Activated CD8-positive, alpha-beta memory T cell treated with anti-CD3 and anti-CD28 coated beads for 4 hours (primary cell): Measurements from ENCODE around the gene RANBP17.
"Not testable (repeated sequence)": the region's sequence is repeated elsewhere in the genome, so short reads cannot be mapped to it uniquely, and the experiment has no call there.

ENCODE experiments used
- DNase-seq, 2 donors: peaks; one replicate each; pipeline ENCODE4 v3.0.0-alpha.2; 2020; ENCODE audit warnings: low read depth in 2 of 2

The RANBP17 gene

DNA sequence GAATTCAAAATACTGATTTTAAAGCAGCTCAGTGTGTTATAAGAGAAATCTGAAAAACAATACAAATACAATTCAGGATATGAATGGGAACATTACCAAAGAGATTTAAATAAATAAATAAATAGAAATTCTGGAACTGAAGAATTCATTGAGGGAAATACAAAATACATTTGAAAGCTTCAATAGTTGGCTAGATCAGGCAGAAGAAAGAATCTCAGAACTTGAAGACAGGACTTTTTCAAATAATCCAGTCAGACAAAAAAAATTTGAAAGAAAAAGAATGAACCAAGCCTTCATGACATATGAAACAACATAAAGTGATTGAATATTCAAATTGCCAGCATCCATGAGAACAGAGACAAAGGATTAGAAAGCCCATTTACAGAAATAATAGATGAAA, 387.6 kb downstream of the RANBP17 start:
- DNase-seq = no peak

DNA sequence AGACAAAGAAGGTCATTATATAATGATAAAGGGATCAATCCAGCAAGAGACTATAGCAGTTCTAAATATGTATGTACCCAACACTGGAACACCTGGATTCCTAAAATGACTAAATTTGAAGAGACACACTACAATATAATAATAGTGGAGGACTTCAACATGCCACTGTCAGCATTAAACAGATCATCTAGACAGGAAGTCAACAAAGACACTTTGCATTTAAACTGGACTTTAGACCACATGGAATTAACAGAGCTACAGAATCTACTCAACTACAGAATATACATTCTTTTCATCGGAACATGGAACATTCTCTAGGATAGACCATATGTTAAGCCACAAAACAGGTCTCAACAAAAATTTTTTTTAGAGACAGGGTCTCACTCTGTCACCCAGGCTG, 388.9 kb downstream of the RANBP17 start:
- no peak for DNase-seq

DNA sequence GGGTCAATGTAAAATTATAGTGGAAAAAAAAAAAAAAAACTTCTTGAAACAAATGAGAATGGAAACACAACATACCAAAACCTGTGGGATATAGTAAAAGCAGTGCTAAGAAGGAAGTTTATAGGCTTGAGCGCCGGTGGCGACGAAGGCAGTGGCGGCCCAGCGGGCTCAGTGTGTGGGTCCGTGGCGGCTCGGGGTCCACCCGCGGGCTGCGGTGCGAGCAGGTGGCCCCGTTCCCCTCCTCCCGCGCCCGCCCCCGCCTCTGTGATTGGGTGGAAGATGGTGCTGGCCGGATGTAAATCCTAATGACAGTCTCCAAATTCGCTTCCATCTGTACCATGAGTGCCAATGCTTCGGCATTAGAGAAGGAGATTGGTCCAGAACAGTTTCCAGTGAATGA, 389.7 kb downstream of the RANBP17 start:
- DNase-seq = no peak

DNA sequence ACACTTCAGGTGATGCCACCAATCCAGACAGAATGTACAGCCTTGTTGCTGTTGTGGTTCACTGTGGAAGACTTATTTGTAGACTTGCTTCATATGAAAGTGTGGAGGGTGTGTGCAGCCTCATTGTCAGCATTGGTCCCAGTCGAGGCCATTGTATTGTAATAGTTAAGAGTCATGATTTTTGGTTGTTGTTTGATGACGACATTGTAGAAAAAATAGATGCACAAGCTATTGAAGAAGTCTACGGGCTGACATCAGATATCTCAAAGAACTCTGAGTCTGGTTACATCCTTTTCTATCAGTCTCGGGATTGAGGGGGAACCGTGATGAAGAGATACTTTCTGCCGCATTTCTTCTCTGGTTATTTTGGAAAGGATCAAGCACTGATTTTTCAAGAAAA, 390.9 kb downstream of the RANBP17 start:
- DNase-seq = no peak

DNA sequence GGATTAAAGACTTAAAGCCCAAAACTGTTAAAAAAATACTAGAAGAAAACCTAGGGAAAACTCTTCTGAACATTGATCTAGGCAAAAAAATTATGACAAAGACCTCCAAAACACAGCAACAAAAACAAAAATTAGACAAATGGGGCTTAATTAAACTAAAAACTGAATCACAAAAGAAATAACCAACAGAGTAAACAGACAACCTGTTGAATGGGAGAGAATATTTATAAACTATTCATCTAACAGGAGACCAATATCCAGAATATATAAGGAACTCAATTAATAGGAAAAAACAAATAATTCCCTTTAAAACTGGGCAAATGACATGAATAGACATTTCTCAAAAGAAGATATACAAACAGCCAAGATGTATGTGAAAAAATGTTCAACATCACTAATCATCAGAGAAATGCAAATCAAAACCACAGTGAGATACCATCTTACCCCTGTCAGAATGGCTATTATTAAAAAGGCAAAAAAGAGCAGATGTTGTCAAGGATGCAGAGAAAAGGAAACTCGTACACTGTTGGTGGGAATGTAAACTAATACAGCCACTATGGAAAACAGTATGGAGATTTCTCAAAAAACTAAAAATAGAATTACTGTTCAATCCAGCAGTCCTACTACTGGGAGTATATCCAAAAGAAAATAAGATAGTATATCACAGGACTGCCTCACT, 397.1 kb downstream of the RANBP17 start:
- no peak for DNase-seq

DNA sequence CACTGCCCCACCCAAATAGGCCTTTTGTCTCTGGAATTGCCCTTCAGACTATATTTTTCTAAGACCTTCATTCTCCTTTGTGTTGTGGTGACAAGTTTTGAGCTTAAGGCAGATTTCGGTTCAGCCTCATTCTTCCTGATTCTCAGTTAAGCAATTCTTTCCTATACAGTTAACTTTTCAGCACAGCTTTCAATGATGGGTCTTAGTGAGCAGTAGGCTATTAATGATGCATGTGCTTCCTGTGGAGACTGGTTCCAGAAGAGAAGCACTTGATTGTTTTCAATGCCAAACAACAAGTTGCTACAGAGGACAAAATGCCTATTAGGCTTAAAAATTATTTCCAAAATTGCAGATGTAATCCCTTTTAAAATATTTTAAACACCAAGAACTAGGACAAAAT, 399.5 kb downstream of the RANBP17 start:
- no peak for DNase-seq

DNA sequence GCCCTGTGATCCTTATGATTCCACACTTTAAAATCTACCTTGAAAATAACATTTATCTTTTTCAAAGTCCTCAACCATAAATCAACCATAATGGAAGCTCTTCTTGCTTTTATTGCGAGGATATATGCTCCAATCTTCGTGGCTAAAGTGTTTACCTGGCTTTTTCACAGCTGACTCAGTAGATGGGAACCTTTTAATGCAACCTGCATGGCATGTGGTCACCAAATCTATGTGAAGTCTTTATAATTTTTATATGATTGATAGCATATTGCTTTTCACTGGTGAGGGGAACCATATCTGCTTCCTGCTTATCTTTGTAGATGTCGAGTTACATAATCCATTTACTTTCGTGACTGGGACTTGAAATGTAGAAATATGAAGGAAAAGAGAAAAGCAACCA, 400.1 kb downstream of the RANBP17 start:
- no peak for DNase-seq

DNA sequence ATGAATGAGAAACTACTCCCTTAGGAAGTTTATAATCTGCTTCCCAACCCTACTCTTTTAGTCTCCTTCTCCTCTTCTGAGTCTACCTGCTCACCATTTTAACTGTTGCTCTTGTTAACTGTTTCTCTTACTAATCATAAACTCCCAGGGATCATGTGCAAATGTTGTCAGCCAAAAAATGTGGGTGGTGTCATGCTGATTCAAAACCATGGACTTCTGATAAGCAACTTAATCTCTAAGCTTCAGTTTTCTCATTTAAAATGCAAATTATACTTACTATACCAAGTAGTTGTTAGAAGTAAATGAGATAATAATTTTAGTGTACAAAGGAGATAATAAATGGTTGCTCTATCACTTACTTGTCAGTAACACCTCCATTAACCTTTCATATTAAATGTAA, 401.4 kb downstream of the RANBP17 start:
- no peak for DNase-seq

DNA sequence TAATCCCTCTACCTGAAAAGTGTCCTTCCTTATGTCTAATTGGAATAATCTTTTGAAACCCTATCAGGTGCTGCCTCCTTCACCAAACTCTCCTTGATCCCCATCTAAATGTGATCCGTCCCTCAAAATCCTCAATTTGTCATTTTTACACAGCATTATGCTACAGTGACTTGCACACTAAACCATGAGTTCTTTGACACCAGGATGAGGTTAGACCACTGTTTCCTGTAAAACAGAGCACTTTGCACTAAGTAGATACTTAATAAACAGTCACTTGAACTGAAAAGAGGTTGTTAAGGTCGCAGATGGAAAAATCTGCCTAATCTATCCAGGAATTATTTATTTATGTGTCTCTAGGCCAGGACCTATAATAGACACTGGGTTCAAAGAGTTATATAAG, 403.0 kb downstream of the RANBP17 start:
- DNase-seq = no peak

DNA sequence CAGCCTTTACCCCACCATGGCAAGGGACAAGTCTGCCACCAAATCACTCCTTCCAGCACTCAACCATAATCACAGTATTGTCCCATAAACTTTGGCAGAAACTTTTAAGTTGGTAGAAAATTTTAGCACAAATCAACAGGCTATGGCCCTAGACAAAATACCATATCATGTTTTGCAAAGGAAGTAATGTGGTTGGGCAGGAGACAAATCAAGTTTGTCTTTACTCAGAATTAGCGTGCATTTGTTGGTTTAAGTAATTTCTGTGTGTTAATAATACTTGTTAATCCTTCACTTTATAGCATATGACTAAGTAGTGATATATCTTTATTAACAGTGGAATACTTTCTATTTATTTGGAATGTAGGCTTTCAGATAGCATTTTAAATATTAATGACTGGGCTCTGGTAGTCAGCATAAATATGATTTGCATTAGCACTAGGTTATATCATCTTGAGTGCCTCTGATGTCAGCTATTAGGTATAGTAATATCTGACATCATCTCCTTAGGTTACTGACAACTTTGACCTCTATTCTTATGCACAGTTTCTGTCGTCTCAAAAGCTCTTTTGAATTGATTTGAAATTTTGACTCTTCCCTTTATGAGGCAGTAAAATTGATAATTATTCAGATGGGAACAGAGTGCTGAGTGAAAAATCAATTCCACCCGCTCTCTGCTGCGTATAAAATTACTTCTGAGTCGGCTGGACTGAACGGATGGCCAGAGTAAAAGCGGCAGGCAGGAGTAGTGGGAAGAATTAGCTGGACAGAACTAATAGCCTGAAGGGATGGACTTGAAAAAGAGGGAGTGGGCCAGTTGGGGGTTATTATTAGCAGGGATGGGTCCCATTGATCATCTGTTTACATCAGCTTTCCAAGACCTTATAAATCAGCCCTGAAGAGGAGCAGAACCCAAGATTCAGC, 407.1 kb downstream of the RANBP17 start:
- DNase-seq = no peak

DNA sequence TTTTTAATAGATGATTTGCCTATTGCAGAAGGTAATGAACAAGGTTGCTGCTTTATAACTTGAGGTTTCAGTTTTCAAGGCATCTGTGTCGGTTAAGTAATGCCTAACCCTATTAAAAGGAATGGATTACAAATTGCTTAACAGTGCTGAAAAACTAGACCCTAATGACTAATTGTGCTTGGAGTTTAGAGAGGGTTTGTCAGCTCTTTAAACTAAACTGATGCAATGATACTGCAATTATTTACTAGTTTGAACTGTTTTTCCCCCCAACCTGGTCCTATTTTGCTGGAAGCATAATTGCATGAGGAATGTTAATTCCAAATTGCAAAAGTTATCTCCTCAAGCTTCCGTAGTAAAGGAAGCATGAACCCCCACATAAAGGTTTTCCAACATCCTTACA, 407.9 kb downstream of the RANBP17 start:
- no peak for DNase-seq

DNA sequence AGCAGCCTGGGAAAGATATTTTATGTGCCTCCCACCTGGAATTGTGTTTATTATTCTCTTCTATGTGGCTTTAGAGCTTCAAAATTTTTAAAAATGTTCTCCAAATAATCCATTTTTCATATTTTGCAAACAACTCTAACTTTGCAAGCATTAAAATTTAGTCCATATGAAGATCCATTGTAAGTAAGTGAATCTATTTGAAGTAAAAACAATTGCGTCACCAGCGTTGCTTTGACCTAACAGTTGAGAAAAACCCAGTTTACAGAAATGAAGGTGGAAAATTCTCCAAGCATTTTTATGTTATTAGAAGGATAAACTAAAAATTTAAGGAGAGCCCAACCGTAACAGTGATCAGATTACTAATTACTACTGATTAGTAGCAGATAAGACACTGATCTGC, 408.3 kb downstream of the RANBP17 start:
- DNase-seq = no peak

DNA sequence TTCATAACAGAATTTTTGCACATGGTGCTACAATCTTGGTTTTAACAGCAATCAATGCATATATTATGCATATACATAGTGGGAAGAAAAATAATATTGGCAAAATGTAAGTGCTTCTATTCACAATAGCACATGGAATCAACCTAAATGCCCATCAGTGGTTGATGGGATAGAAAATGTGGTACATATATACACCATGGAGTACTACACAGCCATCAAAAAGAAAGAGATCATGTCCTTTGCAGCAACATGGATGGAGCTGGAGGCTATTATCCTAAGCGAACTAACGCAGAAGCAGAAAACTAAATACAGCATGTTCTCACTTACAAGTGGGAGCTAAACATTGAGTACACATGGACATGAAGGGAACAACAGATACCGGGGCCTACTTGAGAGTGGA, 410.0 kb downstream of the RANBP17 start:
- no peak for DNase-seq

DNA sequence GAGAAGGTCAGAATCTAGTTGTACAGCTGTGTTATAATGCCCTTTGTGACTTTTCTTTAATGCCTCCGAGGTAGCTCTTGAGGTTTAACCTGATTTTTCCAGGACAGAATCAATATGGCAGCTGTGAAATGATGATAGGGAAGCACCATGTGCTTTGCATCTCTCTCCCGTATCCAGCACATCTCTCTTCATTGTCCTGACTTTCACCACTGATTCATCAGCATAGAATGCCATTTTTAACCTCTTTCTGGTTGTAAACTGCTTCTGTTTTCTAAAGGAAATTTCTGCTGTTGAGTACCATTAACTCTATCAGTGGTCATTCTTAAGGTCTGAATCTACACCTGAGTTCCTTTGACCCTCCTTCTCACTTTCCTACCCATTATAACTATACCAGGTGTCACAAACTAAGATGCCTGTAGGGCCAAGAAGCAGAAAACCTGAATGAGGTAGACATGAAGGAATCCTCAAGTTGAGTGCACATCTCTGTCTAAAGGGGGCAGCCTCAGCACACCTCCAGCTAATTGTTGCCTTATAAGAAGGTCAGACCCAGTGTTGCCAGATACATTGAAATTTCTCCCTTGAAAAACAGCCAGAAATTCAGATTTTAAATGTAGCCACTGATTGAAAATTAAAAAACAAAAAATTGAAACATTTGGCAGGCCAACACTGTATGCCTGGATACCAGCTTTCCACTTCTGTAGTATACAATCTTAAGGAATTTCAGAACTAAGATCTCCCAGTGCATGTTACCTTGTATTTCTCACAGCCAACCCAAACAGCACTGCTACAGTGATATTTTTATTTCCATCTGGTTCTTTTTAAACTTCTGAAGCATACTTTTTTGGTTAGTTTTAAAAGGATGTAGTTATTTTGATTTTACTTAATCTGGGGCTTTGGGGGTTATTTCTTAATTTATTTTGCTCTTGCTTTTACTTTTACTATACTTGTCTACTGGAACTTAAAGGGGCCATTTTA, 411.5 kb downstream of the RANBP17 start:
- DNase-seq = no peak

DNA sequence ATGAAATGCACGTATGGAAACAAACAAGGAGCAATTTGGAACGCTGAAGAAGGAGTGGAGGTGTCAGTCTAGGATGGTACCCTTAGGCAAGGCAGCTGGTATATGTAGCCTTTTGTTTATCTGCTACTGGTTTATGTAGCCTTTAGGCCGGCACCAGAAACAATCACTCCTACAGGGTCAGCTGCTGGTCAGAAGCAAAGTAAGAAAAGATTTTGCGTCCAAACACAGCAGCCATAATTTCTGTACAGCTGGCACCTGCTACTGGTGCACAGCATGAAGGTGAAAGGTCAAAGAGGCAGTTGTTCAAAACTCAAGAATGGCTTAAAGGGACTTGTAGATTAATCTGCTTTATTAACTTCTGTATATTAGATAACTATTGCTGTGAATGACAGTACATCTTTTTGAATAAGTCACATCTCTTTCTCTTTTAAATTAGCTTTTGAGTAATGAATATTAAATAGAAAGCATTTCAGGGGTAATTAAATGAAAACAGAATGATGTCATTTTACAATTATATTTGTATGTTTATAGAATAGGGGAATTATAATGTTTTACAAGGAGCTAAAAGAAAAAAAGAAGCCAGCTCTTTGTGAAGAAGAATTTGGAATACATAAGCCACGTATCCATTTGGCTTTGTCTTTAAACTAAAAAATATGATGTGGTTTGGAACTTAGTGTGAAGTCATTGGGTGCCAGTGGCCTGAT, 414.2 kb downstream of the RANBP17 start:
- no peak for DNase-seq

DNA sequence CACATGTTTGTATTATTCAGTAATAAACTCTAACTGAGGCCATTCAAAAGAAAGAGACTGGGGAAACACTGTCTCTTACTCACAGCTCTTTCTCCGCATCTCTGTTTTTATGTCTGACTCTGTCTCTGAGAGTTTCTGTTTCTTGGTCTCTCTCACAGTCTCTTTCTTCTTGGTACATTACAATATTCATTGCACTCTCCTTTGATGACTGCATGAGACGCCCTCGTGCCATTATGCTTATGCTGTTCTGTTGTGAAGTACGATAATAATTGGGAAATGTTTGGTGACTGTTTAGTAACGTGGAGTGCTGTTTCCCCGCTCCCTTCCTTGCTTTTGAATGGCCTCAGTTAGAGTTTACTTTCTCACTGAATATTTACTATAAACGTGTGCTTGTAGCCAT, 421.9 kb downstream of the RANBP17 start:
- no peak for DNase-seq

DNA sequence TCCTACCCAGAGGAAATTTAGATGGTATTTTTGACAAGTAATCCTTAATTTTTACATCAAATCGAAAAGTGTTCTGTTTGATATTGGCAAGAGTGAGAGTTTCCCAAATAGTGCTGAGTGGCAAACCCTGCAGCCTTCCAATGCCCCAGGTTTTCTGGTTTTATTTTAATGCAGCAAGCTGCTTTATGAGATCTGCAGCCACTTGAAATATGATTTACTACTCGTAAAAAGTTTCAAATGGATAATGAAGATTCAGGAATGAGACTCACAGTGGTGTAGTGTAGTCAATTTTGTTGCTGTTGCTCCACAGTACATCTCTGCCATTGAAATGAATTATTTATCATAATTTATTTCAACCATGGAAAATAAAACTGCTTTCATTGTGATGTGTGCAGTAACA, 423.6 kb downstream of the RANBP17 start:
- DNase-seq = no peak

DNA sequence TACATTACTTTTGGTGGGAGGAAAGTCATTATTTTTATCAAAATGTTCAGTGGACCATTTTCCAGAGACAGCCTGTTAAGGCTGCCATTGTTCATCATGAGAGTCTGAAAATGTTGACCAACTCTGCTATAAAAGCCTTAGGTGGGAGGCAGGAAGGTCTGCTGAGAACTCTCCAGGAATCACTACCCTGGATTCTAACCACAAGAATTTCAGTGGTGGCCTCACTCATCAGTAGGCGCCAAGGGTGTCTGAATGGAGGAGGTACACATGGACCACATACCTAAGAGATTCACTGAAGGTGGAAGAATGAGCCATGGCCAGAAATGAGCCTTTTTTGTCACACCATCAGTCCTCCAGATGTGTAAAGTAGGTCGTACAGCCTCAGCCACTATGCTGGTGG, 426.2 kb downstream of the RANBP17 start:
- DNase-seq = no peak

DNA sequence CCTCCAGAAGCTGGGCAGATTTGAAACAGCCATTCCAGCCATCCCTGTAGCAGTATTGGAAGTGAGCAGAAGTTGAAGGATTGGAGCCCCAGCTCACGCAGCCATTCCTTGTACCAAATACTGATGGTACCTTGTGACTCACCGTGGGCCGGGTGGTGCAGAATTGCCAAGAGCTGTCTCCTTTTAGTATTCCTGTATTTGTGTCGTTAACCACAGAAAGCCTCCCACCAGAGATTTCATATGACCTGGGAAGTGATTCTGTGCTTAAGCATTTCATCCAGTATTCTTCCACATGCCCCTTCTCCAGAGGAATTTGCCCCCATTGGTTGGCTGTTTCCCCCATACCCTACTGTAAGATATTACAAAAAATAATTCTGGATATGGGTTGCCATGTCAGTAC, 429.6 kb downstream of the RANBP17 start:
- DNase-seq = no peak

DNA sequence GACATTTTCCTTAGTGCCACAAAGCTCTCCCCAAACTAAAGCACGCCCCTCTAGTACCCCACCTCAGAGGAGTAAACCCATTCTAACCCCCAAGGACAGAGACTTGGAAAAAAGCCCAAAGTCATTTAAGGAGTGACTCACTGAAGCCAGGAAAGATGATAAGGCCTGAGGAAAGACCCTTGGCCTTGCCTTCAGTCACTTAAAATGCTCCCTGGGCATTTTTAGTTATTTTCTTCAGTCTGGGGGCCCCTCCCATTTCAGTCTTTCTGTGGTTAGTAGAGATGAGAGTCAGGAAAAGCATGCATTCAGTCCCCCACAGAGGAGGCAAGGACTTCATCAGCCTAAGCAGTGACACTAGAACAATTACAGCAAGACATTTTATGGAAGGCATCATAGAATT, 433.5 kb downstream of the RANBP17 start:
- DNase-seq = no peak

DNA sequence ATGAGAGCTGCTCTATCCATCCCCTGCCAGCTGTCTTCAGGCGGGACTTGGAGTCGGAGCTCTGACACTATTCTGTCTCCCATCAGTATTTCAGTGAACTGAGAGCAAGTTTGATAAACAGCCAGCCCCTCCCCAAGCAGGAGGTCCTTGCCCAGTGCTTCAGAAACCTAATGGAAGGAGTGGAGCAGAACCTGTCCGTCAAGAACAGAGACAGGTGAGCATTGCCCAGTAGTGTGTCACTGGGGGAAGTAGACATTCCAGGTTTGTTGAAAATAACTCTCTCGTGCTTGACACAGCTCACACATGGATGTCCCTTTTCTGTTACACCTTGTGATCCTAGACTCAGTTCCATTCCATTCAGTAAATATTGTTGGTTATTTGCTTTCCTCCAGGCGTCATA, 434.0 kb downstream of the RANBP17 start:
- DNase-seq = no peak

DNA sequence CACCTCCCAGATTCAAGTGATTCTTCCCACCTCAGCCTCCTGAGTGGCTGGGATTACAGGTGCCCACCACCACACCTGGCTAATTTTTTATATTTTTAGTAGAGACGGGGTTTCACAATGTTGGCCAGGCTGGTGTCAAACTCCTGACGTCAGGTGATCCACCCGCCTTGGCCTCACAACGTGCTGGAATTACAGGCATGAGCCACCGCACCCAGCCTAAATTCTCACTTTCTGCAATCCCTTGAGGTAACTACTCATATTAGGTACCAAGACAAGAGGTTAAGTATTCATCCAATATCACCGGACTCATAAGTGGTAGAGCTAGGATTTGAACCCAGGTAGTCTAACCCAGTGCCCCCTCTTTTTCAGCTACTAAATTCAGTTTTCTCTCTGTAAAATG, 436.1 kb downstream of the RANBP17 start:
- not testable (repeated sequence) for DNase-seq
